G401 (cell line): Measurements from ENCODE around the gene C18orf63. TPM values are rescaled to one million over a fixed set of nuclear protein-coding genes. Genes with fewer than 3 reads are reported as not detected.

ENCODE experiments used
- DNase-seq: peaks from one replicate; pipeline ENCODE4 v3.0.0-alpha.2; 2015; ENCODE audit warnings: low spot score
- in situ Hi-C: cut with HindIII; loops from 2 replicates; pipeline ENCODE4 v1.10.0; 2016; ENCODE audit warnings: low sequenced_read_pairs, mixed read lengths
- total RNA-seq: library from RNA; depleted of rRNA; stranded (reverse); fragments of >200 nt; shearing (Covaris generic); gene quantifications from 2 replicates; pipeline ENCODE4 v1.2.3, GENCODE V29; 2014; rRNA removed

Gene C18orf63
- total RNA-seq, 1 experiment from 2014 or later, result not detected

GRCh38 chr18:74395648-74396154 is 80.1 kb downstream of the C18orf63 start:
- DNase-seq, result no peak

GRCh38 chr18:74396171-74397169 is 80.8 kb downstream of the C18orf63 start:
- in situ Hi-C loops, result no loop called here
- no peak for DNase-seq

More at GRCh38 chr18:74395648-74396154, 80.1 kb downstream of the C18orf63 start:
- in situ Hi-C loops, result no loop called here

- in situ Hi-C loops, result no loop called here
- DNase-seq, result no peak
Observed at GRCh38 chr18:74397572-74397971, 81.9 kb downstream of the C18orf63 start.

- in situ Hi-C loops, result no loop called here
- DNase-seq, result no peak
Observed at GRCh38 chr18:74399091-74399887, 83.7 kb downstream of the C18orf63 start.

- in situ Hi-C loops, result no loop called here
- no peak for DNase-seq
Observed at GRCh38 chr18:74400813-74401212, 85.2 kb downstream of the C18orf63 start.

GRCh38 chr18:74402806-74403433 is 87.3 kb downstream of the C18orf63 start:
- DNase-seq, result no peak
- in situ Hi-C loops, result no loop called here

- in situ Hi-C loops, result no loop called here
- no peak for DNase-seq
Observed at GRCh38 chr18:74407888-74408287, 92.2 kb downstream of the C18orf63 start.

Other genes with a start within 250 kb of the C18orf63 start
- 0.18 TPM in 1 of 2 replicates, not detected in the other for gene FBXO15, start 168.0 kb upstream of the C18orf63 start, total RNA-seq
- gene TIMM21, start 167.3 kb upstream of the C18orf63 start, total RNA-seq, result 41.9 and 44.6 TPM in 2 replicates
- gene CYB5A, start 23.9 kb upstream of the C18orf63 start, total RNA-seq, result not detected in 2 replicates
- not detected in 2 replicates for gene DIPK1C, start 141.5 kb downstream of the C18orf63 start, total RNA-seq
- gene CNDP2, start 180.5 kb downstream of the C18orf63 start, total RNA-seq, result 77.0 and 78.9 TPM in 2 replicates
- not detected in 2 replicates for gene CNDP1, start 218.7 kb downstream of the C18orf63 start, total RNA-seq